Head of caudate nucleus (tissue), 42 donors: ENCODE results near the gene KAT14.
"Not testable (repeated sequence)": the region's sequence is repeated elsewhere in the genome, so short reads cannot be mapped to it uniquely, and the experiment has no call there.

ENCODE experiments used
- DNase-seq, 42 donors: peaks; one replicate each; pipeline versions ENCODE4 v3.0.0 to v3.0.0-alpha.2; 2020 to 2021; ENCODE audit warnings: mixed read lengths in 7 of 42
- intact Hi-C: fragments of 100-400 bp; cut with DNase I; formaldehyde crosslinking; loops from one replicate; pipeline ENCODE4 v1.15.0; 2022

The KAT14 gene

DNA sequence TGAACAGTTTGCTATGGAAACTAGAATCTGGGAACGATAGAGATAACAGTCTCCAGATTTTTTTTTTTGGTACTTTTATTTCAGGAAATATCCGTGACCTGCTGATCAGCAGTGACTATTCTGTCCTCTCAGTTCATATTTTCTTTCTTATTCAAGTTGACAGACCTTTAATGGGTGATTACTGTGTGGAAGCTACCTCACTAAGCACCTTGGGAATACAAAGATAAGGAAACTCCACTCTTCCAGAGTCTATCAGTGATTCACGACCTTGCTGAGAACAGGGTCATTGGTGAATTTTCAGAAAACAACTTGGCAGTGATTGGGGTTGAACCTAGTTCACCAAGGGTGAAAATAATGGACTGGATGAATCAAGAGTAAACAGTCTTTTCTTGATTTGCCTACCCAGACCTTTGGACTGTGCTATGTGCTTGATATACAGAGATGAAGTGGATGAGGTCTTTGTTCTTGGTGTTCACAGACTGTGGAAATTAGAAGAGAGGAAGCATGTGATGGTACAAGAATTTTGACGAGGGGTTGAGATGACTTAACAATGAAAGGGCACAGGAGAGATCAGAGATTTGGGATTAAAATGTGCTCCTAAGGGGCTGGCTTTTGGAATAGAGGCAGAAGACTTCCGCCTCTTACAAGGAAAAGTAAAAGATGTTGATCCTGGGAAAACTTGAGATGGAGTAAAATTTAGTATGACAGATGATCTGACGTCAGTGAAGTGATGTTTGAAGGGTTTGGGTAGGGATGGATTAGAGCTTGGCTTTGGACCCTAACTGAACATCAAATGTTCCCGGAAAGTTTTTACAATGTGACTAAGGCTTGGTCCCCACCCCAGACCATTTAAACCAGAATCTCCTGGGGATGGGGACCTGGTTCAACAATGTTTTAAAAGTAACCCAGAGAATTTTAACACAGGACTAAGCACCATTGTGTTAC, 1.2 kb downstream of the KAT14 start:
- no peak for DNase-seq
- intact Hi-C loops = loop anchor here (5.0 to 10.0 kb wide), 2 partner anchors 146 to 172 kb away; partner anchors contain the start of genes MGME1, SNX5 and ZNF133

DNA sequence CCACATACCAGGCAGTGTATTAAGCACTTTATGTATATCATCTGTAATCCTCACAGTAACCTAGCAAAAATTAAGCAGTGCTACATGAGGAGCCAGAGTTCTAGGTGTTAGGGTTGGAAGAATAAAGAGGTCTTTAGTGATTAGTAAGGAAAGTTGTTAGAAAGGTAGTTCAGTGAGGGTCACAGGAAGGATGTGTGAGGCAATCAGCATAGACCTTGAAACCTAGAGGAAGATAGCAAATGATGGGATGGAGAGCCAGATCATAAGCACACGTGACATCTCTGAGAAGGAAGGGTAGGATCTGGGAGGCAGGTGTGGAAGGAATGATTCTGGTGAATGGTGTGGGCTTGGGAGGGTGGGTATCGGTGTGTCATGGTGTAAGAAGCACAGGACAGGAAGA, 2.2 kb downstream of the KAT14 start:
- intact Hi-C loops = loop anchor here (5.0 to 10.0 kb wide), 2 partner anchors 145 to 173 kb away; partner anchors contain the start of genes MGME1, SNX5 and ZNF133
- no peak for DNase-seq

GRCh38 chr20:18144541-18145099, 7.0 kb downstream of the KAT14 start:
- intact Hi-C loops = no loop called here
- no peak for DNase-seq

GRCh38 chr20:18154342-18154741, 16.7 kb downstream of the KAT14 start:
- DNase-seq = no peak
- intact Hi-C loops = no loop called here

DNA sequence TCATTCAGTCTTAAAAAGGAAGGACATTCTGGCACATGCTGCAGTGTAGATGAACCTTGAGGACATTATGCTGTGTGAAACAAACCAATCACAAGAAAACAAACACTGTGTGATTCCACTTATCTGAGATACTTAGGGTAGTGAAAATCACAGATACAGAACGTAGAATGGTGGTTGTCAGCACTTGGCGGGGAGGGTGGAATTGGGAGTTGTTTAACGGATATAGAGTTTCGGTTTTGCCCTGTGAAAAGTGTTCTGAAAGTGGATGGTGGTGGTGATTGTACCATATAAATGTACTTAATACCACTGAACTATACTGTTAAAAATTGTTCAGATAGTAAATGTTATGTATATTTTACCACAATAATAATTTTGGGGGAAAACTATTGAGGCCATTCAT, 18.4 kb downstream of the KAT14 start:
- intact Hi-C loops = no loop called here
- no peak for DNase-seq

DNA sequence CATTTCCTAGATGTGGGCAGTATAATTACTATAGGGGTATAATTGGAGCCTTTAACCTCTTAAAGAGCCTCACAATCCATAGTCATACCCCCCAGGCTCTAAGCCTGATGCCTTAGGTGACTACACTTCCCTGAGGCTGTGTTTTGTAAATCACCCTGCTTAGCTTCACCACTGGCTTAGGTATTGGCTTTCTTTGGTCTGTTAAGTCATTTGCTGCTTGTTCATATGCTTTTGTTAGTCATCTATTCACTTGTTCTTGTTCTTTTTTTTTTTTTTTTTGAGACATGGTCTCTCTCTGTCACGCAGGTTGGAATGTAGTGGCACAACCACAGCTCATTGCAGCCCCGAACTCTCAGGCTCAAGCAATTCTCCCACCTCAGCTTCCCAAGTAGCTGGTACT, 26.7 kb downstream of the KAT14 start:
- intact Hi-C loops = no loop called here
- DNase-seq = no peak

- intact Hi-C loops = no loop called here
- DNase-seq = no peak
Measured at GRCh38 chr20:18165553-18165952, 27.9 kb downstream of the KAT14 start.

- intact Hi-C loops = no loop called here
- DNase-seq = no peak
Measured at GRCh38 chr20:18166241-18166881, 28.7 kb downstream of the KAT14 start.

DNA sequence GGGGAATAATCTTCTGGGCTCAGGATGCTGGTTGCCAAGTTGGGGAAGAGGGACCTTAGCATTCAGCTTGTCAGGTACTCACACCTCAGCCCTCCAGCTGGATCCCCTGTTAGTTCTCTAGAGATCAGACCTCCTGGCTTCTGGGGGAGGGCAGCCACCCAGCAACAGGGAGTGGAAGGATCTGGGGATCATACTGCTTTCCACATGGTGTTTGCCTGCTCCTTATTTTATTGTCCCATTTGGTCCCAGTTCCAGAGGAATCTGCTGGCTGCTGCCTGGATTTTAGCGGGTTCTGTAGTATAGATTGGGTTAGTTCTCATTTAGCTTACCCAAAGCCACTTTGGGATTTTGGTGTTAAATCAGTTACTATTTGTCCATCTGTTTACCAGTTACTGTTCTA, 29.3 kb downstream of the KAT14 start:
- DNase-seq = no peak
- intact Hi-C loops = no loop called here

DNA sequence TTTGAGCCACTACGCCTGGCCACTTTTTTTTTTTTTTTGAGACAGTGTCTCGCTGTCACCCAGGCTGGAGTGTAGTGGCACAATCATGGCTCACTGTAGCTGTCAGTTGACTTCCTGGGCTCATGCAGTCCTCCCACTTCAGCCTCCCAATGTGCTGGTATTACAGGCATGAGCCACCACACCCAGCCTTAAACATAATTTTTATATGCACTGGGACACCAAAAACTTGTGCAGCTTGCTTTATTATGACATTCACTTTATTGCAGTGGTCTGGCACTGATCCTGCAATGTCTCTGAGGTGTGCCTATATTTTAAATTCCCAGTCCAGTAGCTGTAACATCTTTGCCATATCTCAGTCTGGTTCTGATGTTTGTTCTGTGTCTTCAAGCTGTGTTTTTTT, 34.7 kb downstream of the KAT14 start:
- no peak for DNase-seq
- intact Hi-C loops = no loop called here

- intact Hi-C loops = no loop called here
- DNase-seq = no peak
Measured at GRCh38 chr20:18174906-18175683, 37.4 kb downstream of the KAT14 start.

- intact Hi-C loops = no loop called here
- no peak for DNase-seq
Measured at GRCh38 chr20:18176318-18176785, 38.7 kb downstream of the KAT14 start.

DNA sequence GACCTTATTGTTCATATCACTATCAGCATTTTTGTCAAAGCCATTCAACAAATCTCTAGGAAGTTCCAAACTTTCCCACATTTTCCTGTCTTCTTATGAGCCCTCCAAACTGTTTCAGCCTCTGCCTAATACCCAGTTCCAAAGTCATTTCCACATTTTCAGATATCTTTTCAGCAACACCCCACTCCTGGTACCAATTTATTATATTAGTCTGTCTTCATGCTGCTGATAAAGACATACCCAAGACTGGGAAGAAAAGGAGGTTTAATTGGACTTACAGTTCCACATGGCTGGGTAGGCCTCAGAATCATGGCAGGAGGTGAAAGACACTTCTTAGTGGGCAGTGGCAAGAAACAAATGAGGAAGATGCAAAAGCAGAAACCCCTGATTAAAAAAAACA, 42.7 kb downstream of the KAT14 start:
- intact Hi-C loops, DNase-seq: not testable (repeated sequence)

DNA sequence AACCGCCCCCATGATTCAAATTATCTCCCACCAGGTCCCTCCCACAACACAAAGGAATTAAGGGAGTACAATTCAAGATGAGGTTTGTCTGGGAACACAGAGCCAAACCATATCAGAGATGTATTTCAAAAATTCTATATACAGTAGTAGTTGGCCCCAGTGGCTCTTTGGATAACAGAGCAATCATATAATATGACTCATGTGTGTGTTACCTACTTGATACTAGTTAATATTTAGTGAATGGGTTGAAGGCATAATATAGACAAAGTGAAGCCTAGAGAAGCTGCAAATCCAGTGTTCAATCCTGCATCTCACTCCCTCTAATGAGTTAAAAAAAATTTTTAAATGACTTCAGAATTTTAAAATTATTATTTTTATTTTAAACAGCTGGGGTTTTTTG, 43.2 kb downstream of the KAT14 start:
- intact Hi-C loops = no loop called here
- no peak for DNase-seq

- DNase-seq = peak in 1 of 42 donors; percentile 20
- intact Hi-C loops = no loop called here
Measured at GRCh38 chr20:18187020-18187419, 49.4 kb downstream of the KAT14 start.

DNA sequence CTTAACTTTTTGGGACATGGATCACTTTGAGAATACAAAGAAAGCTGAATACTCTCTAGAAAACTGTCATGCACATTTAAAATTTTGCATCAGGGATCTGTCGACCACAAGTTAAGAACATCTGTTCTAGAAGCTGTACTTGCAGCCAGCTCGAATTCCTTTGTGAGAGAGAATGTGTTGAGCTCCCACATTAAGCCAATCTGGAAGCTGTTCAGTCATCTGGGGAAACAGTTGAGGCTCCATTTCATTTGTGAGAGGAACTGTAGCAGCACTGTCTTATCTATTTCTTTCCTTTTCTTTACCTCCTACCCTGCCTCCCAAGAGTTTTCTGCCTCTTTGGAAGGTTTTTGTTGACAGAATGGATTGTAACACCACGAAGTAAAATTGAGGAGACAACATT, 50.8 kb downstream of the KAT14 start:
- no peak for DNase-seq
- intact Hi-C loops = no loop called here

DNA sequence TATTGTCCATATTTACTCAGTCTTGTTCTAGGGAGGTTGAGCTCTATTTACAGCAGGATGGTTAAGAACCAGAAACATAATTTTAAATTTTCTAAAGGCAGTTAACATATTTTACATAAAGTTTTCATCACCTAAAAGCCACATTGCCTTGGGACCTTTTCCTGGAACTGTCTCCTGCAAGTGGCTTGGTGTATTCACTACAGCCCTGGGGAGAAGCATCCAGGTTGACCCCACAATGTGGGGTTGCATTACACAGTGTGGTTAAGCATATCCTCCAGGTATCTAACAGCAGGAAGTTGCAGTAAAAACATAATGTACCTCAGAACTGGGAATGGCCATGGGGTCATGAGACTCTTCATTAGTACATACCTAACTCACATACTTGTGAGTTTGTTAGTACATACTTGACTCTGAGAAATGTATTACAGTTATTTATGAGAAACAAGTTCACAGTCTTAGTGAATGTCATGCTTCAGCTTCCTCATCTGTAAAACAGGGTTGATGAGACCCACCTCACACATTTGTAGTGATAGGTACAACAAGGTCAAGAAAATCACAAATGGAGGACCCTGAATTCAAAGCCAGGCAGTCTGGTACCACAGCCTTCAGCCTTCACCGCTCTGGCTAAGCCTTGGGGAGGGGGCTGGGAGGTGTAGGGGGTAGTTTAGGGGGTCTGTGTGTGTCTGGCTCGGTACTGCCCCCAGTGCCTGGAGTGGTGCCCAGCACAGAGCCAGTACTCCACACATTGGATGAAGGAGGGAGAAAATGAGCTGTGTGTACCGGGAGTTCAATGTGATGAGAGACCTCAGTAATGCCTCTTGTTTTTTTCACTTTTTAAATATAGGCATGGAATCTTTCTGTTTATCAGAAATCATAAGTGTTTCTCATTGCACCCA, 52.9 kb downstream of the KAT14 start:
- intact Hi-C loops = no loop called here

DNA sequence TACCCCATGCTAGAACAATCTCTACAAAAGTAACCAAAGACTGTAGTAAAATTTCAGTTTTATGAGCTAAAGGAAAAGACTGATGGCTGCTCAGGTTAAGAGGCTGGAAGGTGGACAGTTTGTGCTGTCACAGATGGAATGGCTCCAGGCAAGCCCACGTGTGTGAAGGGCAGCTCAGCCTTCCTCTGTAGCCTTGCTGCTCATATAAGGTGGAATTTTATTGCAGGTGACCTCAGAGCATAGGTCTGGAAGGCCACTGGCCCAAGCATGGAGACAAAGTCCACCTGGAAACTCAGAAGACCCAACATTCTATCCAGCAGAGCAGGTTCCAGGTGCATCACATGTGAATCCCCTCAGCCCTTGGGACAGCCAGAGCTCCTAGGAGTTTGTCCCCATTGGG, 53.6 kb downstream of the KAT14 start:
- no peak for DNase-seq
- intact Hi-C loops = no loop called here

More for the DNA sequence above, 52.9 kb downstream of the KAT14 start:
- no peak for DNase-seq
